ENCODE data around the gene OIP5. TPM values are rescaled to one million over a fixed set of nuclear protein-coding genes. Genes with fewer than 3 reads are reported as not detected.

Gene OIP5
- total and polyA plus RNA-seq, 10 of the 15 experiments (the other 5 are each of a cell fraction or from before 2014, with no cell fraction given): 4.8 to 61.4 (median 22.1) TPM

DNA sequence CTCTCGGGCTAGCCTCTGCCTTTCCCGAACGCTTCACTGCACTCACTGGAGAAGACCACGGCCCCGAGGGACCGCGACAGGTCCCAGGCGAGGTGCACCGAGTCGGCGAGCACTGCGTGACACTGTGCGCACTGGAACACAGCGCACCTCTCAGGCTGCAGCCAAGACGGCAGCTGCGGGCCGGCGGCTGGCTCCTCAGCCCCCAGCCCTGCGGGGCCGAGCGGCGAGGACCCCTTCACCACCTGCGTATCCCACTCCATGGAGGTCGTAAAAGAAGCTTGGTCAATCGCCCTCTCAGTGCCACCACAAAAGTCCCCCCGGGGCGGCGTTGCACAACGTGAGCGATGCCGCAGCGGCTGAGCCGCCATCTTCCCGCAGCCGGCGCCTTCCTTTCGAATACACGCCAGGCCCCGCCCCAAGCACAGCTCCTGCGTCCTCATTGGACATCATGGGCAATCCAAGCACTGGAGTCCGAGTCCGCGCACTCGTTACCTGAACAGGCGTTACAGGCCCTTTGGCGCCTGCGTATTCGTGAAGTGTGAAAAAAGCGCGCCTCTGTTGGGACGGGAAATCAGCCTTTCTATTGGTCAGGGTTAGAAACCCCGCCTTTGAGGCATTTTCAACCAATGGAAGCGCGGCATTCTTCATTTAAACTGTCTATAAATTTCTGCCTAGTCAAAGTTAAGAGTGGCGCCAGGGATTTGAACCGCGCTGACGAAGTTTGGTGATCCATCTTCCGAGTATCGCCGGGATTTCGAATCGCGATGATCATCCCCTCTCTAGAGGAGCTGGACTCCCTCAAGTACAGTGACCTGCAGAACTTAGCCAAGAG, at the start of gene OIP5, which contains the start of gene NUSAP1 (continued):
- no peak for TF ChIP-seq SKIL (IDR thresholded peaks at IDR 0.05; ENCODE audit: low read depth, poor library complexity, severe bottlenecking)
- TF ChIP-seq RFX5 (IDR thresholded peaks at IDR 0.05; ENCODE audit: low read depth, low read length): peak; percentile 74
- TF ChIP-seq IRF3 (IDR thresholded peaks at IDR 0.05): peak; percentile 49; the same call in 1 of the 2 replicates
- TF ChIP-seq, protein P1, sequence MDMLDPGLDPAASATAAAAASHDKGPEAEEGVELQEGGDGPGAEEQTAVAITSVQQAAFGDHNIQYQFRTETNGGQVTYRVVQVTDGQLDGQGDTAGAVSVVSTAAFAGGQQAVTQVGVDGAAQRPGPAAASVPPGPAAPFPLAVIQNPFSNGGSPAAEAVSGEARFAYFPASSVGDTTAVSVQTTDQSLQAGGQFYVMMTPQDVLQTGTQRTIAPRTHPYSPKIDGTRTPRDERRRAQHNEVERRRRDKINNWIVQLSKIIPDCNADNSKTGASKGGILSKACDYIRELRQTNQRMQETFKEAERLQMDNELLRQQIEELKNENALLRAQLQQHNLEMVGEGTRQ (IDR thresholded peaks at IDR 0.05; ENCODE audit: borderline replicate concordance, low read depth, low read length): no peak
- TF ChIP-seq RAD21 (IDR thresholded peaks at IDR 0.05; ENCODE audit: insufficient read depth, low read depth, low read length): no peak
- TF ChIP-seq NR2C2 (IDR thresholded peaks at IDR 0.05; ENCODE audit: borderline replicate concordance, control insufficient read depth, insufficient read length, low read depth): no peak
- peak; percentile 83 for TF ChIP-seq BACH1 (IDR thresholded peaks at IDR 0.05; ENCODE audit: borderline replicate concordance)
- no peak for TF ChIP-seq BRCA1 (IDR thresholded peaks at IDR 0.05; ENCODE audit: low read depth, low read length)
- TF ChIP-seq HDAC2 (IDR thresholded peaks at IDR 0.05): peak; percentile 93; the same call in 1 of the 2 replicates
- TF ChIP-seq HSF1 (IDR thresholded peaks at IDR 0.05; ENCODE audit: low read depth, low read length): no peak
- no peak for TF ChIP-seq BMI1 (IDR thresholded peaks at IDR 0.05; ENCODE audit: borderline replicate concordance)
- TF ChIP-seq ZBTB4 (CRISPR knock-in tag; IDR thresholded peaks at IDR 0.05): no peak
- peak; percentile 35; the same call in 1 of the 2 replicates for TF ChIP-seq SMC3 (IDR thresholded peaks at IDR 0.05; ENCODE audit: borderline replicate concordance, low read length)
- TF ChIP-seq ZNF384 (IDR thresholded peaks at IDR 0.05; ENCODE audit: borderline replicate concordance, low read depth, low read length): peak; percentile 86
- peak; percentile 75 for TF ChIP-seq MLLT1 (IDR thresholded peaks at IDR 0.05)
